Skeletal muscle tissue (tissue), 4 donors: ENCODE results near the gene DPP6. TPM values are rescaled to one million over a fixed set of nuclear protein-coding genes. Genes with fewer than 3 reads are reported as not detected.
A peak's percentile ranks its signal among the peaks of the same experiment; 100 is the strongest.
"Not testable (repeated sequence)": the region's sequence is repeated elsewhere in the genome, so short reads cannot be mapped to it uniquely, and the experiment has no call there.

Source experiments
- H3K27ac ChIP-seq: one replicate; pipeline ENCODE4 v1.7.0; 2013; ENCODE audit warnings: mild to moderate bottlenecking, low read depth, low read length, inconsistent platforms
- H3K27me3 ChIP-seq, 3 donors: one replicate each; pipeline ENCODE4 v1.7.0; 2013; ENCODE audit warnings: low read length in 3 of 3; ENCODE audit not compliant: control insufficient read depth in 3 of 3, insufficient read depth in 3 of 3
- H3K36me3 ChIP-seq, 3 donors: one replicate each; pipeline ENCODE4 v1.7.0; 2013; ENCODE audit warnings: low read length in 3 of 3; ENCODE audit not compliant: control insufficient read depth in 3 of 3, insufficient read depth in 3 of 3
- H3K4me1 ChIP-seq, 3 donors: one replicate each; pipeline ENCODE4 v1.7.0; 2013; ENCODE audit warnings: low read length in 3 of 3, mild to moderate bottlenecking in 3 of 3; ENCODE audit not compliant: control insufficient read depth in 3 of 3, insufficient read depth in 3 of 3
- H3K4me3 ChIP-seq, 3 donors: one replicate each; pipeline ENCODE4 v1.7.0; 2013; ENCODE audit warnings: low read length in 3 of 3
- H3K9ac ChIP-seq, 3 donors: one replicate each; pipeline ENCODE4 v1.7.0; 2013; ENCODE audit warnings: low read length in 3 of 3, mild to moderate bottlenecking in 3 of 3, moderate library complexity in 2 of 3, low read depth in 1 of 3
- H3K9me3 ChIP-seq, 3 donors: one replicate each; pipeline ENCODE4 v1.7.0; 2013; ENCODE audit warnings: low read length in 3 of 3; ENCODE audit not compliant: control insufficient read depth in 3 of 3
- total RNA-seq: library from RNA; depleted of rRNA; stranded (reverse); fragments of >200 nt; gene quantifications from one replicate; pipeline ENCODE4 v1.2.3, GENCODE V29; 2014
- donor health status: Osteomylitis.

DPP6 gene
- total RNA-seq, 1 donor from 2014 or later = 4.2 TPM

- H3K36me3 ChIP-seq = no peaks in the 10 kb centered on the region
- peak overlapping the region; percentile 80 to 86 (median 83) for H3K4me3 ChIP-seq
- no peaks in the 10 kb centered on the region for H3K27me3 ChIP-seq
- H3K27ac ChIP-seq = peak overlapping the region; percentile 74
- H3K9me3 ChIP-seq = no peaks in the 10 kb centered on the region
- H3K9ac ChIP-seq = peak overlapping the region; percentile 85 to 89 (median 86)
- H3K4me1 ChIP-seq = peaks cover 11 to 17% (median 13%) of the 10 kb centered on the region in 3 donors
Observed at GRCh38 chr7:154929006-154929726, 877.0 kb downstream of the DPP6 start.

DNA sequence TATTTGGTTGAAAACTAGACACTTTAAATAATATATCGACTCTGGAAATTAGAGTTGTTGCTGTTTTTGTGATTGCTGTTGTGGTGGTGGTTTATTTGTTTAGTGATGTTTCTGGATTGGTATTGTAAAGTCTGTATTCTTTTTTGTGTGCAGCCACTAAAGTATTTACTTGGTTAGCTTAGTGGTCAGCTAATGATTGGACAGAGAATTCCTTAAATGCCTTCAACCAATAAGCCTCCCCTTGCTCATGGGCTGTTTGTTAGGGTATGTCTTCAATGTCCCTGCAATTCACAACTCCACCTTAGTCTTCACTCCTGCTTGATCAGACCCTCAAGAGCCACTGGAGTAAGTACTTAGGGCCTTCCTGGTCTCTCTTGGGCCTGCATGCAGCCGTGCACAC, 879.7 kb downstream of the DPP6 start:
- no peaks in the 10 kb centered on the region for H3K36me3 ChIP-seq
- peaks cover 11 to 17% (median 13%) of the 10 kb centered on the region in 3 donors for H3K4me1 ChIP-seq
- no peak overlapping the region for H3K27ac ChIP-seq
- H3K9ac ChIP-seq = no peak overlapping the region
- H3K9me3 ChIP-seq = no peaks in the 10 kb centered on the region
- H3K4me3 ChIP-seq = no peak overlapping the region
- H3K27me3 ChIP-seq = no peaks in the 10 kb centered on the region

GRCh38 chr7:154934353-154934952, 882.3 kb downstream of the DPP6 start:
- not testable (repeated sequence) for H3K4me3 ChIP-seq, H3K9ac ChIP-seq, H3K9me3 ChIP-seq, H3K27ac ChIP-seq, H3K36me3 ChIP-seq, H3K4me1 ChIP-seq, H3K27me3 ChIP-seq

DNA sequence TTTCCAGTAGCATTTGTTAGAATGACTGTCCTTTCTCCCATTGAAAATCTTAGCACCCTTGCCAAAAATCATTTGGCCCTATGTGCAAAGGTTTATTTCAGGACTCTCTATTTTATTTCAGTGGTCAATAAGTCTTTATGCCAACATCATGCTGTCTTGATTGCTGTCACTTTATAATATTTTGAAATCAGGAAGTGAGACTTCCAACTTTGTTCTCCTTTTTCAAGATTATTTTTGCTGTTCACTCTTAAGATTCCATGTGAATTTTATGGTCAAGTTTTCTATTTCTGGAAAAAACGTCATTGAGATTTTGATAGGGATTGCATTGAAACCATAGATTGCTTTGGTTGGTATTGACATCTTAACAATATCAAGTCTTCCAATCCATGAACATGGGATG, 885.6 kb downstream of the DPP6 start:
- H3K4me3 ChIP-seq = no peak overlapping the region
- no peak overlapping the region for H3K27ac ChIP-seq
- peaks cover 0 to 3% (median 0%) of the 10 kb centered on the region in 3 donors for H3K36me3 ChIP-seq
- H3K9ac ChIP-seq = no peak overlapping the region
- no peaks in the 10 kb centered on the region for H3K27me3 ChIP-seq
- no peaks in the 10 kb centered on the region for H3K4me1 ChIP-seq
- no peaks in the 10 kb centered on the region for H3K9me3 ChIP-seq

GRCh38 chr7:154942691-154943090, 890.5 kb downstream of the DPP6 start:
- Histone ChIP-seq H3K9me3 (no peaks in the 10 kb centered on the region), H3K27ac (no peak overlapping the region), H3K9ac (no peak overlapping the region), H3K36me3 (peaks cover 14 to 36% (median 31%) of the 10 kb centered on the region in 3 donors), H3K4me1 (no peaks in the 10 kb centered on the region), H3K4me3 (no peak overlapping the region), H3K27me3 (no peaks in the 10 kb centered on the region)
